CD4-positive, alpha-beta T cell treated with Interleukin-21 for 1 hour (primary cell): ENCODE results near the gene SPINK6.

Source experiments
- DNase-seq: peaks from one replicate; pipeline ENCODE4 v3.0.0-alpha.2; 2020

SPINK6 gene

DNA sequence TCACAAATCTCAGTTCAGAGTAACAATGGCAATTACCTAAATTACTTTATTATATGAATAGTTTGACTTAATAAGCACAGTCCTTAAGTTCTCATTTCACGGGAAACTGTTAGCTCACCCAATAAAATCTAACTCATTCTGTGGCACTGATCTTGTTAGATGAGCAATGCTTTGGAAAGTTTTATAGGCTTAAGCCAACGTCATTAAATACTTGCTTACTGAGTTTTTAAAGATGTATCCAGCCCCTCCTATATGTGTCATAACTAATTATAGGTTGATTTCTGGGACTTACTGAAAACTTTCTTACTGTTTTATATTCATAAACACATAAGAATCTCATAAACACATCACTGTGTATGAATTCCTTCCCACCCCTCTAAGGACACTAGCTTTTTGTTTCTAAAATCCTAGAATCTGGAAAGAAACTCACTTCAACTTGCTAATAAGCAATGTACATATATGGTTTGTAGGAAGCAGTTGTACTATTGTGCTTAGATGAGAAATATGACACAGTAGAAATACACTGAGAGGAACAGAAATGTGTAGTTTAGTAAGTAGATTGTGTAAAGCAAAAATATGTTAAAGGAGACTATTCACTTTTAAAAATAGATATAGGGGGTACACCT is 21.4 kb downstream of the SPINK6 start:
- DNase-seq, result no peak

- no peak for DNase-seq
These were observed 25.6 kb downstream of the SPINK6 start for GRCh38 chr5:148228392-148228984.

- no peak for DNase-seq
These were observed 27.0 kb downstream of the SPINK6 start for GRCh38 chr5:148229840-148230239.

DNA sequence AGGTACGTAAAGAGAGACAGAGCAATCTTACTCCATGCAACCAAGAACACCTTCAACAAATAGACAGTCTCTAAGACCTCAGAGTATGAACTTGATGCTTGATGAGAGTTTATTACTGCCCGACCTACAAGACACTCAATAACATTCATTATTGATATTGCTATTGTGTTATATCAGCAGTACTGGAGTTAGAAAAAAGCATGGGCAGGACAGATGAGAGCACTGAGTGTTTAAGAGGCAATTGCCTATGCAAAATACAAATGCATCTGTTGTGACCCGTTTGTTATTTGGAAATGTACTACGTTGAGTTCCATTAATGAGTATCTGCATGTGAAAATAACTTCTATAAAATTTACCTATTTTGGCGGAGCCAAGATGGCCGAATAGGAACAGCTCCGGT is 27.4 kb downstream of the SPINK6 start:
- no peak for DNase-seq

- no peak for DNase-seq
These were observed 35.1 kb downstream of the SPINK6 start for GRCh38 chr5:148237785-148238417.

- no peak for DNase-seq
These were observed 35.6 kb downstream of the SPINK6 start, which contains the start of gene MARCOL for GRCh38 chr5:148238418-148238794. MARCOL (plus strand) TSS chr5:148238525; CDS start chr5:148238598, 73 bp downstream.

DNA sequence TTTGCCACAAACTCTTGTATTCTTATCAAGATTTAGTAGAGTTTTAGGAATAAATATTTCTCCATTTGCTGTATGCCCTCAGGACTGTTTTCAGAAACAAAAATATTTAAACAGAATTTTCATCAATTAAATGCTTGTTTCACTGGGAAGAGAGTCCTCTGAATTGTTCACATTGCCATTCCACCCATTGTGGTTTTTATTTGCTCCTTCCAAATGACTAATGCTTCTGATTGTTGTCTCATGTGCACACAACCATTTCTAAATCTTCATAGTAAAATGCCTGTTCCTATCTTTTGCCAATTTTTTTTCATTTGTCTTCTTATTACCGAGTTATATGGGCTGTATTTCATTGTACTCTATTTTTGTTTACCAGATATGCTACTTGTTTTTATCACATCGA is 46.1 kb downstream of the SPINK6 start:
- DNase-seq, result no peak

DNA sequence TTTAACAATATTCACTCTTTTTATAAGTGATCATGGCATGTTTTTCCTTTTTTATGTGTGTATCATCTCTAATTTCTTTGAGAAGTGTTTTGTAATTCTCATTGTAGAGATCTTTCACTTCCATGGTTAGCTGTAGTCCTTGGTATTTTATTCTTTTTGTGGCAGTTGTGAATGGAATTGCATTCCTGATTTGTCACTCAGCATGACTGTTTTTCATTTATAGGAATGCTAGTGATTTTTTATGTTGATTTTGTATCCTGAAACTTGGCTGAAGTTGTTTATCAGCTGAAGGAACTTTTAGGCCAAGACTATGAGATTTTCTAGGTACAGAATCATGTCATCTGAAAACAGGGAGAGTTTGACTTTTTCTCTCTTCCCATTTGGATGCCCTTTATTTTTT is 52.6 kb downstream of the SPINK6 start:
- DNase-seq, result no peak

GRCh38 chr5:148259288-148259687 is 56.4 kb downstream of the SPINK6 start:
- no peak for DNase-seq

DNA sequence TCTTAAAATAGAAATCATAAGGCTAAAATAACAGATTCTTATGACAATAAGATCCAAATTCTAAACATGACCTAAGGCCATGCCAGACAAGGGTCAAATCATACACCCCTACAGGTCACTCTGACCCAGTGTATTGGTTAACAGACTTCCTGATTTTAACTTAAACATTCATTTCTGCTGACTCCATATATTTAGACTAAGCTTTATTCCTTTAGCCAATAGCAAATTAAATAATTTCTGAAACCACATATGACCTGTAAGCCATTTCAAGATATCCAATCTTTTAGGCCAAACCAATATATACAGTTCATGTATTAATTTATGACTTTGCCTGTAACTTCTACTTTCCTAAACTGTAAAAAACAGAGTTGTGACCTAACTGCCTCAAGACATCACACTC is 58.4 kb downstream of the SPINK6 start:
- DNase-seq, result no peak
